GM10248 (cell line): ENCODE results near the gene MRNIP.
"Not testable (repeated sequence)": the region's sequence is repeated elsewhere in the genome, so short reads cannot be mapped to it uniquely, and the experiment has no call there.

Experiments used
- CTCF ChIA-PET: fragments of 300-600 bp; sonication (Branson Sonifier 250); formaldehyde crosslinking; extraction: SDS; loops from one replicate; lab custom pipeline; 2021; ENCODE audit warnings: antibody characterized with exemption; lab: Yijun Ruan, JAX
- POLR2A ChIA-PET: fragments of 350-650 bp; sonication (Branson Sonifier 250); formaldehyde crosslinking; extraction: SDS; loops from one replicate; lab custom pipeline; 2020; ENCODE audit warnings: antibody characterized with exemption; lab: Yijun Ruan, JAX
- DNase-seq: peaks from one replicate; pipeline ENCODE4 v3.0.0; 2012; ENCODE audit errors: extremely low spot score
- CTCF ChIP-seq: IDR thresholded peaks from 2 replicates; pipeline ENCODE4 v1.5.1; 2012; ENCODE audit warnings: mild to moderate bottlenecking, low read depth; ENCODE audit errors: extremely low read depth, missing control alignments, control extremely low read depth

The MRNIP gene

GRCh38 chr5:179839328-179840256 lies 19.0 kb downstream of the MRNIP start:
- no peak for TF ChIP-seq CTCF
- no peak for DNase-seq
- ChIA-PET POLR2A (interaction anchor here (0.9 kb wide), 1 partner anchor 9 kb away, joined by 5 read pairs; no protein-coding TSS in a partner anchor), CTCF (no interaction called here)

GRCh38 chr5:179837076-179838011 lies 21.3 kb downstream of the MRNIP start:
- ChIA-PET POLR2A (interaction anchor here (0.6 to 1.0 kb wide), 2 partner anchors 17 to 214 kb away, joined by 3 to 5 read pairs; partner anchors contain the start of genes HNRNPH1 and SQSTM1), CTCF (interaction anchor here (1.1 to 2.3 kb wide), 5 partner anchors 9 to 140 kb away, joined by 3 to 6 read pairs (median 3); no protein-coding TSS in a partner anchor)
- no peak for TF ChIP-seq CTCF

GRCh38 chr5:179836225-179837019 lies 22.2 kb downstream of the MRNIP start:
- POLR2A ChIA-PET: interaction anchor here (0.6 to 1.0 kb wide), 2 partner anchors 16 to 213 kb away, joined by 3 to 5 read pairs; partner anchors contain the start of genes HNRNPH1 and SQSTM1
- no peak for TF ChIP-seq CTCF
- CTCF ChIA-PET: interaction anchor here (0.7 to 2.3 kb wide), 6 partner anchors 10 to 139 kb away, joined by 3 to 6 read pairs (median 3); no protein-coding TSS in a partner anchor
- DNase-seq: peak; percentile 58

More at GRCh38 chr5:179837076-179838011, 21.3 kb downstream of the MRNIP start:
- no peak for DNase-seq

GRCh38 chr5:179834871-179835270 lies 23.7 kb downstream of the MRNIP start:
- POLR2A ChIA-PET, DNase-seq, CTCF ChIA-PET: not testable (repeated sequence)

GRCh38 chr5:179834120-179834519 lies 24.5 kb downstream of the MRNIP start:
- ChIA-PET CTCF (no interaction called here), POLR2A (no interaction called here)
- no peak for DNase-seq
- TF ChIP-seq CTCF: no peak

GRCh38 chr5:179833709-179834070 lies 24.9 kb downstream of the MRNIP start:
- TF ChIP-seq CTCF: no peak
- no peak for DNase-seq
- ChIA-PET POLR2A (interaction anchor here (0.8 to 3.6 kb wide), 2 partner anchors 11 to 14 kb away, joined by 3 to 13 read pairs; partner anchors contain the start of gene SQSTM1), CTCF (no interaction called here)
